Left renal pelvis (tissue), 4 donors: Measurements from ENCODE around the gene ANK3. TPM values are rescaled to one million over a fixed set of nuclear protein-coding genes. Genes with fewer than 3 reads are reported as not detected.
A peak's percentile ranks its signal among the peaks of the same experiment; 100 is the strongest.

Source experiments
- DNase-seq, 4 donors: peaks; one replicate each; pipeline ENCODE4 v3.0.0-alpha.2; 2013; ENCODE audit warnings: low read depth in 4 of 4, low spot score in 3 of 4
- polyA plus RNA-seq, 4 donors: library from polyadenylated mRNA; unstranded; fragments of 120-200 nt; gene quantifications; one replicate each; pipeline ENCODE4 v1.2.1, GENCODE V29; 2013; ENCODE audit not compliant: insufficient read length in 4 of 4

The ANK3 gene
- polyA plus RNA-seq, 4 donors: 36.8 to 150 (median 136) TPM

- DNase-seq: no peak
These were observed 25.4 kb upstream of the ANK3 start for GRCh38 chr10:60414877-60415585.

- DNase-seq: no peak
These were observed 24.4 kb upstream of the ANK3 start for GRCh38 chr10:60414111-60414510.

- no peak for DNase-seq
These were observed 23.8 kb upstream of the ANK3 start for GRCh38 chr10:60413306-60414012.

GRCh38 chr10:60410970-60411369 is 21.3 kb upstream of the ANK3 start:
- DNase-seq: no peak

GRCh38 chr10:60409202-60409601 is 19.5 kb upstream of the ANK3 start:
- no peak for DNase-seq

GRCh38 chr10:60406182-60406581 is 16.5 kb upstream of the ANK3 start:
- no peak for DNase-seq

- no peak for DNase-seq
These were observed 15.5 kb upstream of the ANK3 start for GRCh38 chr10:60405172-60405571.

- DNase-seq: no peak
These were observed 13.6 kb upstream of the ANK3 start for GRCh38 chr10:60403168-60403873.

GRCh38 chr10:60400366-60400765 is 10.7 kb upstream of the ANK3 start:
- no peak for DNase-seq

GRCh38 chr10:60399328-60399727 is 9.7 kb upstream of the ANK3 start:
- DNase-seq: no peak

GRCh38 chr10:60397792-60398191 is 8.1 kb upstream of the ANK3 start:
- DNase-seq: no peak

- DNase-seq: no peak
These were observed 7.1 kb upstream of the ANK3 start for GRCh38 chr10:60396766-60397165.

- no peak for DNase-seq
These were observed 6.0 kb upstream of the ANK3 start for GRCh38 chr10:60395711-60396110.

- no peak for DNase-seq
These were observed 4.8 kb upstream of the ANK3 start for GRCh38 chr10:60394446-60394845.

- DNase-seq: no peak
These were observed 550 bp upstream of the ANK3 start for GRCh38 chr10:60390224-60390626.

- no peak for DNase-seq
These were observed 870 bp downstream of the ANK3 start for GRCh38 chr10:60388709-60389301.

GRCh38 chr10:60388116-60388625 is 1.5 kb downstream of the ANK3 start:
- no peak for DNase-seq

- DNase-seq: peak in 1 of 4 donors; percentile 17
These were observed 2.1 kb downstream of the ANK3 start for GRCh38 chr10:60387531-60387930.

- DNase-seq: no peak
These were observed 4.3 kb downstream of the ANK3 start for GRCh38 chr10:60385399-60385738.

- DNase-seq: no peak
These were observed 4.8 kb downstream of the ANK3 start for GRCh38 chr10:60384708-60385398.

- no peak for DNase-seq
These were observed 5.7 kb downstream of the ANK3 start for GRCh38 chr10:60384011-60384410.
